Aorta (tissue), 5 donors: ENCODE data around the gene NACC2. TPM values are rescaled to one million over a fixed set of nuclear protein-coding genes. Genes with fewer than 3 reads are reported as not detected.
"Not testable (repeated sequence)": the region's sequence is repeated elsewhere in the genome, so short reads cannot be mapped to it uniquely, and the experiment has no call there.

Source experiments
- ATAC-seq: fragments of 200-7000 bp; cut with Tn5 transposase; one replicate; pipeline ENCODE4 v1.9.1; 2022; ENCODE audit warnings: moderate library complexity; ENCODE audit not compliant: low FRiP score
- DNase-seq, 2 donors: peaks; one replicate each; pipeline ENCODE4 v3.0.0-alpha.2; 2020
- H3K27ac ChIP-seq, 2 donors: one replicate each; pipeline ENCODE4 v1.5.1; 2013; ENCODE audit warnings: low read length in 2 of 2, mild to moderate bottlenecking in 2 of 2, moderate library complexity in 2 of 2, control low read depth in 1 of 2, inconsistent platforms in 1 of 2, low read depth in 1 of 2
- H3K27me3 ChIP-seq, 2 donors: one replicate each; pipeline ENCODE4 v1.6.1; 2013; ENCODE audit warnings: control low read depth in 1 of 2, low read length in 1 of 2, mild to moderate bottlenecking in 1 of 2, moderate library complexity in 1 of 2; ENCODE audit not compliant: insufficient read depth in 2 of 2, control insufficient read depth in 1 of 2
- H3K36me3 ChIP-seq, 2 donors: one replicate each; pipeline ENCODE4 v1.6.1; 2013; ENCODE audit warnings: control low read depth in 1 of 2, low read length in 1 of 2, mild to moderate bottlenecking in 1 of 2; ENCODE audit not compliant: insufficient read depth in 2 of 2, control insufficient read depth in 1 of 2
- H3K4me1 ChIP-seq, 2 donors: one replicate each; pipeline ENCODE4 v1.6.1; 2013; ENCODE audit warnings: low read length in 2 of 2, control low read depth in 1 of 2, mild to moderate bottlenecking in 1 of 2, moderate library complexity in 1 of 2; ENCODE audit not compliant: insufficient read depth in 2 of 2, control insufficient read depth in 1 of 2
- H3K4me3 ChIP-seq, 2 donors: one replicate each; pipeline ENCODE4 v1.5.1; 2013; ENCODE audit warnings: low read length in 2 of 2, control low read depth in 1 of 2, mild to moderate bottlenecking in 1 of 2
- H3K9me3 ChIP-seq: one replicate; pipeline ENCODE4 v1.6.1; 2013; ENCODE audit warnings: mild to moderate bottlenecking, low read length; ENCODE audit not compliant: control insufficient read depth
- WGBS, 2 donors: extraction: QIAGEN DNeasy Blood & Tissue Kit; methylation state at CpG; one replicate each; pipeline ENCODE4 v1.1.7; 2013; 5-methylcytosine and 5-hydroxymethylcytosine counted together
- intact Hi-C, 2 donors: fragments of 100-400 bp; cut with DNase I; formaldehyde crosslinking; loops; one replicate each; pipeline versions ENCODE4 v1.14.2 to v1.15.0; 2022
- polyA plus RNA-seq, 2 donors: library from polyadenylated mRNA; stranded (reverse); fragments of 200-250 nt; gene quantifications; one replicate each; pipeline ENCODE4 v1.2.3, GENCODE V29; 2013
- total RNA-seq, 2 donors: library from RNA; stranded (reverse); fragmentation: NEBNext Ultra II Directional; extraction: Animal tissue kit (Norgen Biotek cat#: 25700); gene quantifications; one replicate each; pipeline ENCODE4 v1.2.1, GENCODE V29; 2021
- donor health status: healthy with polysubstance abuse.
- donor health status: Bipolar disorder and iron deficiency.
- donor health status: DM: no; HTN: no; CAD: no.
- donor health status: DM: no; HTN: no; CAD: no.
- donor health status: DM: yes; HTN: yes; CAD: no.

The NACC2 gene
- total and polyA plus RNA-seq, 4 donors, result 10.5 to 61.0 (median 31.5) TPM

DNA sequence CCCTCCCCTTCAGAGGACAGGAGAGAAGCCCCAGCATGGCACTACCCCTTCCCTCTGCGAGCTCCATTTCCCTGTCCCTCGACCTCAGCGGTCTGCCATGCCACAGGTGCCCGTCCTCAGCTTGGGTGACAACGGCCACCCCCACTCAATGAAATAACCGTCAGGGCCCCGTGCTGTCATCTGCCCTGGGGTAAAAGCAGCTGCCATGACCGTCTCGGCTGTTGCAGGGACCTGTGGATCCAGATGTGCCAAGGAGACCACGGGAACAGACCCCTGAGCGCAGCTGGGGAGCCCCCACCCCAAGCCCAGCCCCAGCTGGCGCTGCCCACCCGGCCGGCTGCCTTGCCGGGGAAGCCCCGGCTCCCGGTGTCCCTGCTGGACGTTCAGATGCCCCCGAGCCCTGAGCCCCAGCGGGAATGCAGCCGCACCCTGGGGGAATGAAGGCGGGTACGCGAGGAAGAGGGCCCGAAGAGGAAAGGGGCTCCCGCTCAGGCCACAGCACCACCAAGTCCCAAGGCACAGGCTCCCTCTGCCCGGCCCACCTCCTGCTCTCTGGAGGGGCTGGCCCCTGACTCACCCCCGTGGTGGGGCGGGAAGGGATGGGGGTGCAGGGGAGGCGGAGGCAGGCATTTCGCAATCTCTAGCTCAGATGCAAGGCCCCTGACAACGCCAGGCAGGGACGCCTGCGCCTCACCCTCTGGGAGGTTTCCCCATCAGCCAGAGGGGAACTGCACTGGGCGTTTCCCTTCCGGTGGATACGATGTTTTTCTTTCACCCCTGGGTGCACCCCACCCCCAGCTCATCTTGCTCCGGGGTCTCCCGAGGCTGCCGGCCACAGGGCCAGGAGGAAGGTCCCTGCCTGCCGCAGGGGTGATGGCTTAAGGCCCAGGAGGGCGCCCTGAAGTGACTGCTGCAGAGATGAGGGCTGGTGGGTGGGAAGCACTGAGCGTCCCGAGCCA lies 49.2 kb downstream of the NACC2 start:
- H3K9me3 ChIP-seq, result no peaks in the 10 kb centered on the region
- no peak for ATAC-seq
- no peaks in the 10 kb centered on the region for H3K4me1 ChIP-seq
- peaks cover 0 to 4% of the 10 kb centered on the region in 2 donors for H3K36me3 ChIP-seq
- intact Hi-C loops, result no loop called here
- no peak overlapping the region for H3K4me3 ChIP-seq
- no peak overlapping the region for H3K27ac ChIP-seq
- no peaks in the 10 kb centered on the region for H3K27me3 ChIP-seq
- DNase-seq, result peak in 1 of 2 donors; percentile 57
- WGBS, 2 donors, result 84% methylated on average over 37 to 44 of the region's 44 CpGs

DNA sequence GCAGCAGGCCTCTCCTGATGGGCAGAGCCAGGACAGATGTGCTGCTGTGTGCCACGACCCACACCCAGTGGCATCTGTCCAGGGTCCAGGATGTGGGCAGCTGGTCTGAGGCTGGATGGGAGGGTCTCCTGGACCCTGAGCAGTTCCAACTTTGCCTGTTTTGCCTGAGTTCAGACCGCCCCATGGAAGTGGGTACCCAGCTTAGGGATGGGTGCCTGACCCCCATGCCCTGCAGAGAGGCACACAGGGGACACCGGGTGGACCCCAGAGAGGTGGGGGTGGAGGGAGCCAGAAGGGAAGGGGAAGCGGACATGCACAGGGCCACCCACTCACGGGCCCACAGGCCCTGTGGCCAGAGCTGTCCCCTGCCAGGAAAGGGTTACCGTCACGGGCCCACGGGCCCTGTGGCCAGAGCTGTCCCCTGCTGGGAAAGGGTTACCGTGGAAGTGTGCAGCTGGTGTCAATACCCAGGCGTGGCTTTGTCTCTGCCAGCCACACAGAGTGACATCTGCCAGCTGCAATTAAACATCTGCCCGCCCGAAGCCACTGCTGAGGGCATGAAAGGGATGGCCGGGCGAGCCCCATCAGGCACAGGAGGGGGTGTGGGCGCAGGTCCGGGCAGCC lies 50.0 kb downstream of the NACC2 start:
- H3K4me1 ChIP-seq, result no peaks in the 10 kb centered on the region
- H3K36me3 ChIP-seq, result peaks cover 0 to 4% of the 10 kb centered on the region in 2 donors
- H3K27me3 ChIP-seq, result no peaks in the 10 kb centered on the region
- ATAC-seq (peak; percentile 17), DNase-seq (no peak)
- WGBS, 2 donors, result 81 to 83% methylated on average over 16 of the region's 16 CpGs
- intact Hi-C loops, result no loop called here
- H3K9me3 ChIP-seq, result no peaks in the 10 kb centered on the region
- H3K4me3 ChIP-seq, result no peak overlapping the region
- H3K27ac ChIP-seq, result no peak overlapping the region

DNA sequence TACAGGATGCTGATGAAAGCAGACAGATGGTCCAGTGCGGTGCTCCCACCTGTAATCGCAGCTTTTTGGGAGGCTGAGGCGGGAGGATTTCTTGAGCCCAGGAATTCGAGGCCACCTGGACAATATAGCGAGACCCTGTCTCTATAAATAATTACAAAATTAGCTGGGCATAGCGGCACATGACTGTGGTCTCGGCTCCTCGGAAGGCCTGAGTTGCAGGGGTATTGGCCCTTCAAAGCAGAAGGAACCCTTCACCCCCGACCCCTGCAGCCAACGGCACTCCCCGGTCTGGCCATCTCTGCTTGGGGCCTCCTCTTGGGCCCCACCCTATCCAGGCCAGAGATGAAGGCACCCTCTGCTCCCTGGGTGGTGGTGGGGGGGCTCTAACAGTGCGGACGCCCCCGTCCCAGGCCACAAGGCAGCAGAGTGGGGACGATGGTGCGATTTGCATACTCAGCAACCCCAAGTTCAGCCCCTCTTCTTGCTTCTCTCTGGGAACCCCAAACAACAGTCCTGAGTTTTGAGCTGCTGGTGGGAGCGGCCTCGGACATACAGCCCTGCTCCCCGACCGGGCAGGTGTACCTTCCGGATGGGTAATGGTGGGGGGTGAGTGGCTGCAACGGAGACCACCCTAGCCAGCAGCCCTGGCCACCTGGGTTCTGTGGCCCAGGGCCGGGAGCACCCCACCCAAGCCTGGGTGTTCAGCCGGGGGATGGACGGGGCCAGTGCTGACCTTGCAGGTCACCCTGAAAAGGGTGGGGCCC lies 50.7 kb downstream of the NACC2 start:
- Histone ChIP-seq H3K4me3 (no peak overlapping the region), H3K9me3 (no peaks in the 10 kb centered on the region), H3K36me3 (peaks cover 0 to 2% of the 10 kb centered on the region in 2 donors), H3K27ac (no peak overlapping the region), H3K27me3 (no peaks in the 10 kb centered on the region), H3K4me1 (no peaks in the 10 kb centered on the region)
- intact Hi-C loops, result no loop called here
- ATAC-seq (peak; percentile 3), DNase-seq (no peak)
- 95 to 96% methylated on average over 25 of the region's 25 CpGs for WGBS, 2 donors

DNA sequence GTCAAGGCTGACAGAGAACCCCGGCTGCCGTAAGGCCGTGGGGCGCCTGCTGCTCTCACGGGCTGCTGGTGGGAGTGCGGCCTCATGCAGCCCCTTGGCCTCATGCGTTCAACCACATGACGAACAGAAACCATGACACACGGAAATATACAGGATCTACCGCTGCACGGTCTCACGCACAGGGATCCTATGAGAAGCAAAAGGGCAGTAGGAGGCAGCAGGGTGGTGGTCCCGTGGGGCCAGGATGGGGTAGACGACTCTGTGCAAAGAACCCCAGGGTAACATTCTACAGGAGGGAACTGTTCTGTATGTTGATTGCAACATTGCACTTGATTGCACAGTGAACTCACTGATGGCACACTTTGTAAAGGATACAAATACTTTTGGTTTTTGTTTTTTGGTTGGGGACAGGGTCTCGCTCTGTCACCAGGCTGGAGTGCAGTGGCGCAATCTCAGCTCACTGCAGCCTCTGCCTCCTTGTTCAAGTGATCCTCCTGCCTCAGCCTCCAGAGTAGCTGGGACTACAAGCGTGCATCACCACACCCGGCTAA lies 51.6 kb downstream of the NACC2 start:
- DNase-seq (no peak), ATAC-seq (no peak)
- Histone ChIP-seq H3K4me1 (no peaks in the 10 kb centered on the region), H3K27ac (no peak overlapping the region), H3K9me3 (no peaks in the 10 kb centered on the region), H3K4me3 (no peak overlapping the region), H3K36me3 (no peaks in the 10 kb centered on the region), H3K27me3 (no peaks in the 10 kb centered on the region)
- intact Hi-C loops, result no loop called here
- WGBS, 2 donors, result 88 to 89% methylated on average over 18 of the region's 18 CpGs

DNA sequence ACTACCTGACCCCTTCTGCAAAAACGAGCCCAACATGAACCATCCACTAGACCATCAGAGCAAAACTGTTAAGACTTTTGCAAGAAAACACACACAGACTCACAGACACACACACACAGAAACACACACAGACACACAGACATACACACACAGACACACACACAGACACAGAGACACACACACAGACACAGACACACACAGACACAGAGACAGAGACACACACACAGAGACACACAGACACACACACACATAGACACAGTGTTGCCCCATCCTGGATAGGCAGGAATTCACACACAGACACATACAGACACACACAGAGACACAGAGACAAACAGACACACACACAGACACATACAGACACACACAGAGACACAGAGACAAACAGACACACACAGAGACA lies 52.5 kb downstream of the NACC2 start:
- intact Hi-C loops, result no loop called here
- DNase-seq (no peak), ATAC-seq (no peak)
- Histone ChIP-seq H3K4me1 (no peaks in the 10 kb centered on the region), H3K4me3 (no peak overlapping the region), H3K27me3 (no peaks in the 10 kb centered on the region), H3K36me3 (peaks cover 0 to 3% of the 10 kb centered on the region in 2 donors), H3K9me3 (no peaks in the 10 kb centered on the region), H3K27ac (no peak overlapping the region)
- WGBS, 2 donors, result 44 to 64% methylated on average over 1 of the region's 1 CpG

DNA sequence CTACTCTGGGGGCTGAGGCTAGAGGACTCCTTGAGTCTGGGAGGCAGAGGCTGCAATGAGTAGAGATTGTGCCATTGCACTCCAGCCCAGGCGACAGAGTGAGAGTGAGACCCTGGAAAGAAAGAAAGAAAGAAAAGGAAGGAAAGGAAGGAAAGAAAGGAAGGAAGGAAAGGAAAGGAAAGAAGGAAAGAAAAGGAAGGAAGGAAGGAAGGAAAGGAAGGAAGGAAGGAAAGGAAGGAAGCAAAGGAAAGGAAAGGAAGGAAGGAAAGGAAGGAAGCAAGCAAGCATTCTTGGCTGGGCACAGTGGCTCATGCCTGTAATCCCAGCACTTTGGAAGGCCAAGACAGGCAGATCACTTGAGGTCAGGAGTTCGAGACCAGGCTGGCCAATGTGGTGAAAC lies 54.2 kb downstream of the NACC2 start:
- H3K27me3 ChIP-seq, H3K9me3 ChIP-seq, H3K4me3 ChIP-seq, ATAC-seq, intact Hi-C loops, H3K27ac ChIP-seq, DNase-seq, H3K36me3 ChIP-seq, H3K4me1 ChIP-seq: not testable (repeated sequence)
- 97 to 100% methylated on average over 2 of the region's 2 CpGs for WGBS, 2 donors

DNA sequence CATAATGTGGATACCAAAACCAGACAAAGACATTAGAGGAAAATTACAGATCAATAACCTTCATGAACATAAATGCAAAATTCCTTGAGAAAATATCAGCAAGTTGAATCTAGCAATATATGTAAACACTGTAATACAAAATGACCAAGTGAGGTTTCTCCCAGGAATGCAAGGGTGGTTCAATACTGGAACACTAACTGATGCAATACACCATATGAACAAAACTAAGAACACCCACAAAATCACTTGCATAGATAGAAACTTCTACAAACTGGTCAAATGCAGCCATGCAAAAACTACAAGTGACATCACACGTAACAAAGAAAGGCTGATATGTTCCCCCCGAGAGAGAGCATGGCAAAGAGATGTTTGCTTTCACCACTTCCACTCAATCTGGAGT lies 55.6 kb downstream of the NACC2 start:
- intact Hi-C loops, result no loop called here
- Histone ChIP-seq H3K27me3 (no peaks in the 10 kb centered on the region), H3K36me3 (peaks cover 0 to 3% of the 10 kb centered on the region in 2 donors), H3K27ac (no peak overlapping the region), H3K4me3 (no peak overlapping the region), H3K4me1 (no peaks in the 10 kb centered on the region), H3K9me3 (no peaks in the 10 kb centered on the region)
- WGBS, 2 donors, result 98 to 99% methylated on average over 2 of the region's 2 CpGs
- DNase-seq (no peak), ATAC-seq (no peak)

DNA sequence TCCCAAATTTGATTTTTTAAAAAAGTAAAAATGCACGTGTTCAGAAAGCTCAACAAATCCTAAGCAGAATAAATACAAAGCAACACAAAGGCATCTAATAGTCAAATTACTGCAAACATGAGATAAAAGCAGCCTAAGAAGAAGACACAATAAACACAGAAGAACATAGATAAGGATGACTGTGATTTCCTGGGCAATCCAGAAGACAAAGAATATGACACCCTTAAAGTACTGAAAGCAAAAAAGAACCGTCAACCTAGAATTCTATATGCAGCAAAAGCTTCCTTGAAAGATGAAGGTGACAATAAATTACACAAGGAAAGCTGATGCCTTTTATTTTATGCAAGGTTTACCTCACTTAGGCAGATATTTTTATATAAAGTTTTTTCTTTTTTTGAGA lies 58.2 kb downstream of the NACC2 start:
- H3K27me3 ChIP-seq, result no peaks in the 10 kb centered on the region
- 92% methylated on average over 2 of the region's 2 CpGs for WGBS, 2 donors
- H3K9me3 ChIP-seq, result no peaks in the 10 kb centered on the region
- H3K36me3 ChIP-seq, result peaks cover 0 to 3% of the 10 kb centered on the region in 2 donors
- intact Hi-C loops, result no loop called here
- H3K4me1 ChIP-seq, result no peaks in the 10 kb centered on the region
- DNase-seq, result no peak
- no peak overlapping the region for H3K27ac ChIP-seq
- H3K4me3 ChIP-seq, result no peak overlapping the region
- ATAC-seq, result no peak
